GM12864 (cell line): Measurements from ENCODE around the gene SH3PXD2A.

Experiments used
- DNase-seq: peaks from one replicate; pipeline ENCODE4 v3.0.0-alpha.2; 2011; ENCODE audit warnings: low read depth
- H3K4me3 ChIP-seq: 2 replicates; pipeline ENCODE4 v1.5.1; 2011; ENCODE audit warnings: mild to moderate bottlenecking, low read depth, low read length, control low read depth
- CTCF ChIP-seq: IDR thresholded peaks from 2 replicates; pipeline ENCODE4 v1.5.1; 2011; ENCODE audit warnings: low read depth, mild to moderate bottlenecking, moderate library complexity, low read length, control low read depth, inconsistent platforms; ENCODE audit errors: missing control alignments

SH3PXD2A gene

GRCh38 chr10:103696094-103696410 is 159.3 kb downstream of the SH3PXD2A start:
- no peak overlapping the region for H3K4me3 ChIP-seq
- TF ChIP-seq CTCF: no peak

GRCh38 chr10:103695584-103696005 is 159.8 kb downstream of the SH3PXD2A start:
- no peak for DNase-seq
- no peak overlapping the region for H3K4me3 ChIP-seq
- TF ChIP-seq CTCF: no peak

More at GRCh38 chr10:103696094-103696410, 159.3 kb downstream of the SH3PXD2A start:
- no peak for DNase-seq

DNA sequence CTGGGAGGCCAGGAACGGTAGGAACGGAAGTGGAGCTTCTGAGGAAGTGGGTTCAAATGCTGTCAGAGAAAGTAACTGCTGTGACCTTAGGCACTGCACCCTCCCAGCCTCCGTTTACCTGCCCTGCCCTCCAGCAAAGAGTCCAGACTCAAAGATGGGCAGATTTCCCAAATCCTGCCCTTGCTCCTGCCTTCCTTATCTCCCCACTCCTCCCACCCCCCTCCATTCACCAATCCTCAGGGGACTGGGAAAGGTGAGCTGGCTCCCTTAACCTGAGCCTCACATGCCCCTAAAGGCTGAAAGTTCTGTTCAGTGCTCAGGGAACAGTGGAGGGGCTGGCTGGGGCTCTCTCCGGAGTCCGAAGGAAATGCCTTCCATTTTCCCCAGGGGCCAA is 161.6 kb downstream of the SH3PXD2A start:
- DNase-seq: no peak
- no peak for TF ChIP-seq CTCF
- peak overlapping the region; percentile 45 for H3K4me3 ChIP-seq

GRCh38 chr10:103692952-103693811 is 162.2 kb downstream of the SH3PXD2A start:
- DNase-seq: no peak
- no peak for TF ChIP-seq CTCF
- H3K4me3 ChIP-seq: peak overlapping the region; percentile 67

DNA sequence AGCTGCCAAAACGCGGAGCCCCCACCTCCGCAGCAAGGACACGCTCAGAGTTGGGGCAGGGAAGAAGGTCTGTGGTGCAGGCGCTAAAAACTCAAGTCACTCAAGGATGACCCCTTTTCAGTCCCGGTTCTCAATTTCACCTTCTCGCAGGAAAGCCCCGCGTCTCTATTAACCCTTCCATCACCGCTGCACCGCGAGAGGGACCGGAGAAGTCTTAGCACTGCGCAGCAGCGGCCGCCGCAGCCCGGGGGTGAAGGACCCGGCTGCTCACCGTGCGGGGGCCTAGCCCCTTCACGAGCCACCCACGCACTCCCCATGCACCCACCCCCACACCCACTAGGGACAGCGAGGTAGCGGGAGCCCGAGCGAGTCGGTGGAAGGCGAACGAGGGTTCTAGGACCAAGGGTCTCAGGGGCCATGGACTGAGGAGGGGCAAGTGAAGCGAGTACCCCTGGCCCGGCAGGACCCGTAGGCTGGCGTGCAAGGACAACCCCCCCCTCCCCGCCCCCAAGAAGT is 162.9 kb downstream of the SH3PXD2A start:
- H3K4me3 ChIP-seq: peak overlapping the region; percentile 67
- peak; percentile 72 for DNase-seq
- no peak for TF ChIP-seq CTCF

DNA sequence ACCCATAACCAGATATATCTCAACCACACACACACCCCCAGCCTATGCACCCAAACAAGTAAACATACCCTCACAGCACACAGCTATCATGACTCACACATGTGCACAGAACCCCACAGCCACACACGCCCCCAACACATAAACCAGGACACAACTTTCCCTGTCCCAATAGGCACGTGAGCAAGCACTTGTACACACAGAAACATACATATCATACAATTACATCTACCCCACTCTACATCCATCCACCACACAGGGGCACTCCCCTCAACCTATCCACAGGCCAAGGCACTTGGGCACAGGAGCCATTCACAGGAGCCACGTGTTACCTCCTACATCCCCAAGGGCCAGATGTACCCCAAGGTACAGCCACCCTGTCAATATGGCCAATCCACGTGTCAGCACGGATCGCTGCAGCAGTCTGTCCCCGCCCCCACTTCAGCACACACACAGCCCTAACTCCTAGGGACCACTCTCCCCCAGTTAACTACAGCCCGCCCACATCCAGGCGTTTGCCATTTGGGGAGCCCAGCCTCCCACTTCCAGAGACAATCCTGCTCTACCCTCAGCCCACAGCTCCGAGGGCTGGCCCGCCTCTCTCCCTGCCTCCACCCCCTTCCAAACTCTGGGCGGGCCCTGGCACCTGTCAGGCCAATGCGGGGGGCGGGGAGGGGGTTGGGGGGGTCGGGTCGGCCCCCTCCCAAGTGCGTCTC is 163.5 kb downstream of the SH3PXD2A start:
- H3K4me3 ChIP-seq: peak overlapping the region; percentile 67
- DNase-seq: no peak
- no peak for TF ChIP-seq CTCF
